HG02763 (cell line): ENCODE measurements around the gene MMD.
"Not testable (repeated sequence)": the region's sequence is repeated elsewhere in the genome, so short reads cannot be mapped to it uniquely, and the experiment has no call there.

Source experiments
- ATAC-seq: cut with Tn5 transposase; IDR thresholded peaks from one replicate; pipeline ENCODE4 v1.9.1; 2021; ENCODE audit warnings: mild to moderate bottlenecking, moderate library complexity; ENCODE audit not compliant: unreplicated experiment

Gene MMD

DNA sequence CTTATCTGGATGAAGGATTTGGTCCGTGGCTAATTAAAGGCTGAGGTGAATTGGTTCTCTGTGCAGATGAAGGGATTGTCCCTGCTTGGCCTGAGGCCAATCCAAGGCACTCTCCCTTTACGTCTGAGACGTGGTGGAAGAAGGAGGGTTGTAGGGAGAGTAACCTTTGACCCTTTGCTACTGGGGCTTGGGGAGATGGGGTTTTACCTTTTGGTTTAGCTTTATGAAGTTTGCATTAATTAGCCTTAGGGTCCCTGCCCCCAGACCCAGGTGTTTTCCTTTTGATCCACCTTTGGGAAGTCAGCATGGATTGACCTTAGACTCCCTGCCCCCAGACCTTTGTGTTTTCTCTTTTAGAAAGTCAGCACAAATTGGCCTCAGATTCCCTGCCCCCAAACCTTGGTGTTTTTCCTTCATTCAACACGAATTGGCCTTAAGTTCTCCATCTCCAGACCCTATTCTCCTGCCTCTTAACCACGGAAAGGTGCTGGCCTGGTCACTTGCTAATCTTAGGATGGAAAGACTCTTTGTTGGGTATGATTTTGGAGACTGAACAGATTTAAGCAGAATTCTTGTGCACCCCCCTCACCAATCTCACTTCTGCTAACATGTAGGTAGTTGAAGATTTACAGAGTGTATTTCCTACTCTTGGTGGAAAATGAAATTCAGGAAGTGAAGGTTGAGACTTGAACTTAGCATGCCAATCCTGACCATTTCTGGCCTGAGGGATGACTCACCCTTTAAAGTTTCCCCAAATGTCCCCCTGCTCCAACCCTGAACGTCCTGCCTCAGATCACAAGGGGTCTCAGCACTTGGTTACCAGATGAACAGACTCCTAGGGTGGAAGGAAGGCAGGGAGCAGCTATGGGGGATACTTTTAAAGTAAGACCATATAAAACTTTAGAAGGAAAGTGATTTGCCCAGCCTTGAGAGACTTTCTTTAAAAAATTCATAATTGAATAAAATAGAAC lies 23.1 kb upstream of the MMD start:
- peak; percentile 74 for ATAC-seq

GRCh38 chr17:55443904-55444303 lies 22.3 kb upstream of the MMD start:
- ATAC-seq, result no peak

- ATAC-seq, result no peak
These were observed 21.5 kb upstream of the MMD start for GRCh38 chr17:55442953-55443683.

GRCh38 chr17:55442462-55442861 lies 20.8 kb upstream of the MMD start:
- no peak for ATAC-seq

DNA sequence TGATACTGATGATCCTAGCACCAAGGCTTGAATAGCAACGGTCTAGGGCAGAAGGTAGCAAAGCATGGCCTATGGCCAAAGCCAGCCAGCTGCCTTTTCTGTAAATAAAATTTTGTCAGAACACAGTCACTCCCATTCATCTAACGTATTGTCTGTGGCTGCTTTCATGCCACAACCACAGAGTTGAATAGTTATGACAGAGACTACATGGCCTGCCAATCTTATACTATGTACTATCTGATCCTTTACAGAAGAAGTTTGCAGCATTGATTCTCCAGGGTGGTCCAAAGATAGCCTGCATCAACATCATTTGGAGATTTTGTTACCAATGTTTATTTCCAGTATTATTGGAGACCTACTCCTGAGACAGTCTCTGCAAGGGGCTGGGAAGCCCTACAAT lies 19.9 kb upstream of the MMD start:
- ATAC-seq, result no peak

GRCh38 chr17:55440391-55440790 lies 18.8 kb upstream of the MMD start:
- ATAC-seq, result no peak

DNA sequence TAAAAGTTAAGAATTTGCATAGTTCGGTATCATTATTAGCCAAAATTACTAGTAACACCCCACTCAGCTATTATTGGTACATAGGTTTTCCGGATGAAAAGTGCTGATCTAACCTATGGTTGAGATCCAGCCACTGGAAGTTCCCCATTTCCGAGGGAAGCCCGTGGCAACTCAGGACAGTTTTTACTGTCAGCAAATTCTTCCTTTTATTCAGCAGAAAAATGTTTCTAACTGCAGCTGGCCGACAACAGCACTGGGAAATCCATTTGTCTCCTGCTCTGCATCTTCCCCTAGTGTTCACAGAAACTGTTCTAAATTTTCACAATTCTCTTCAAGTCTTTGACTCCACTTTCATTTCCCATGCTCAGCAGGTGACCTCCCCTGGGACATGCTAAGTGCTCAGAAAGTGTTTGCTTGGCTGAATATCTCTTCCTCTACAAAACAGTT lies 15.5 kb upstream of the MMD start:
- ATAC-seq, result peak; percentile 74

DNA sequence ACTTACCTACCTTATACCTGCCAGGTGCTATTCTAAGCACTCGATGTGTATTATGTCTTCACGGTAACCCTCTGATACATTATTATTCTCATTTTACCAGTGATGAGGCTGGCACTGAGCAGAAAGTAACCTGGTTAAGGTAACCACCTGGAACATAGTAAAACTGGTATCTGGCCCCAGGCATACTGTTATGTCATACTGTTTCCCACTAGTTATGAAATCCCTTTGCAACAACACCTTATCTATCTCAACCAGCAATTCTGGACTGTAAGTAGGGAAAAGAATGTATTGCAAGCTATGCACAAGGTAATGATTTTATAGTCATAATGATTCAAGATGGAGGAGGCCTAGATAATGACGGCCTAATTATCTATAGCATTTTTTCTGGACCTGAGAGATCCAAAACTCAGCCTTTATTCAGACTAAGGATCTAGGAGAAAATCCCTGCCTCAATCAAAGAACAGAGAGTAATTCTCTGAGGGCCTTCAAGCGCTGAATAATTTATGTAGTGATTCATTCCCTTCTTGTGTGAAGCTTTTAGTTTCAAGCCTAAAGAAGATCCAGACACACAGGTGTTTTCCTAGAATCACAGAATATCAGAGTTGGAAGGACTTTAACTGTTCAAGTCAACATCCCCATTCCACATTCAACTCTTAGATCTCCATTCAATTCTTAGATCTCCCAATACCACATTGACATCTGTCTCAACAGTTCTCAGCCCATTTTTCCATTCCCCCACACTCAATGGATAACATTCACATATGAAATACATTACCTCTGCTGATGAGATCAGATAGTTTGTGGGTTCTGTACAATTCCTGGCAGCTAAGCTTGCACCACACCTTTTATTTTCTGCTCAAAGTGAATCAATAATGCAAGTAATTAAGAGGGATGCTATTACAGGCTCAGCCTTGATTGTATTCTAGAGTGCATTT lies 14.9 kb upstream of the MMD start:
- ATAC-seq, result peak; percentile 7

DNA sequence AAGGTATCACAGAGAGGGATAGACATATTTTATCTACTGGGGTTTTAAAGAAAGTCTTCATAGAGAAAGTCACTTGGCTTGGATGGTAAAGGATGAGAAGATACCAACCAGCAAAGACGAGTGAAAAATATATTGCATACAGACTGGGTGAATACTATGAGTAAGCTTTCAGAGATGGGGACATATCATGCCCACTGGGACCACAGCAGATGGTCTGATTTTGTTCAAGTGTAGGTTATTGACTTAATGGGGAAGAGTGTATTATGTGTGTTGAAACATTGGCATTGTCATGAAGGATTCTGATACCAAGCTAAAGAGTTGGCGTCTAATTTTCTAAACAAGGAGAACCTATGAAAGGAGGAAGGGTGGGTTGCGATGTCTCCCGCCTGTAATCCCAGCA lies 13.8 kb upstream of the MMD start:
- no peak for ATAC-seq

DNA sequence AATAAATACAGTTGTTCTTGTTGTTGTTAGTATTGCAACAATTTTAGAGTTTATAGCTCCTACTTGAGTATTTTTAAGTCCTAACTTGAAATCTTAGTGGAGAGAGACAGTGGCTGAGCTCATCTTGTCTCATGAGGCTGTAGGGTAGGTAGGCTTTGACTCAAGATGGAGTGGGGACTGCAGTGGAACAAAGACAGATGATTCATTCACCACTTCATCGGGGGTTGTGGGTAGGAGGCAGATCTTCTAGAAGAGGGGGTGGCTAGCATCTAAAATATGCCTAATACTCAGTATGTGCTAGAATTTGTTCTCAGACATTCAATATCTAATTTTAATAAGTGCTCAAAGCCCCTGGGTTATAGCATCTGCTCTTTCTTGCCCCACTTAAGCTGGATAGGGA lies 13.1 kb upstream of the MMD start:
- no peak for ATAC-seq

DNA sequence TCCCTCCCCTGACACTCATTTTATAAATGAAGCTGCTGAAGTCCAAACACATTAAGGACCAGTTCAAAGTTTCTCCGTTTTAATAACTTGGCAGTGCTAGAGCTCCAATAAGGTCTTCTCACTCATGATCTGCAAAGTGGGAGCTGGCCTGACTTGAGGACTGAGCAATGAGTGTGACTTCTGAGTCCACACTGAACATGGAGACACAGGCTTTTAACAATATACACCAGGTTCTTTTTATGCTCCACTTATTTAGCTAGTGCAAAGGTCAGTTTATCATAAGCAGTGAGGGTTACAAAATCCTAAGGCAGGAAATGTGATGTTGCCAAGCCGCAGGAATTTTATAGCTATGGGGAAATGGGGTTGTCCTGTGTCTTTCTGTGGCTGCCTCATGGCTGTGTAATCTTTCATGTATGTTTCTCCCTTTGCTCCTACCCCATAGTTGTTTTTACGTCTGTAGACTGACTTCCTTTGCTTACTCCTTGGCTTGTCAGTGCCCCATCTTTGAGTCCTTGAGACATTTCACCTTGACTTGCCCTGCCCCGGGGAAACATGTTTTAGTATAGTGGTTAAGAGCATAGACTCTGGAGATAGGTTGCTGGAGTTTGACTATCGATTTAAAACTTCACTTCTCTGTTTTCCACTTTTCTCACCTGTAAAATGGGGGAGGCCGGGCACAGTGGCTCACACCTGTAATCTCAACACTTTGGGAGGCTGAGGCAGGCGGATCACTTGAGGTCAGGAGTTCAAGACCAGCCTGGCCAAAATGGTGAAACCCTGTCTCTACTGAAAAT lies 12.2 kb upstream of the MMD start:
- no peak for ATAC-seq

GRCh38 chr17:55433029-55433628 lies 11.5 kb upstream of the MMD start:
- no peak for ATAC-seq

GRCh38 chr17:55432358-55433028 lies 10.9 kb upstream of the MMD start:
- no peak for ATAC-seq

- not testable (repeated sequence) for ATAC-seq
These were observed 10.3 kb upstream of the MMD start for GRCh38 chr17:55431914-55432313.

DNA sequence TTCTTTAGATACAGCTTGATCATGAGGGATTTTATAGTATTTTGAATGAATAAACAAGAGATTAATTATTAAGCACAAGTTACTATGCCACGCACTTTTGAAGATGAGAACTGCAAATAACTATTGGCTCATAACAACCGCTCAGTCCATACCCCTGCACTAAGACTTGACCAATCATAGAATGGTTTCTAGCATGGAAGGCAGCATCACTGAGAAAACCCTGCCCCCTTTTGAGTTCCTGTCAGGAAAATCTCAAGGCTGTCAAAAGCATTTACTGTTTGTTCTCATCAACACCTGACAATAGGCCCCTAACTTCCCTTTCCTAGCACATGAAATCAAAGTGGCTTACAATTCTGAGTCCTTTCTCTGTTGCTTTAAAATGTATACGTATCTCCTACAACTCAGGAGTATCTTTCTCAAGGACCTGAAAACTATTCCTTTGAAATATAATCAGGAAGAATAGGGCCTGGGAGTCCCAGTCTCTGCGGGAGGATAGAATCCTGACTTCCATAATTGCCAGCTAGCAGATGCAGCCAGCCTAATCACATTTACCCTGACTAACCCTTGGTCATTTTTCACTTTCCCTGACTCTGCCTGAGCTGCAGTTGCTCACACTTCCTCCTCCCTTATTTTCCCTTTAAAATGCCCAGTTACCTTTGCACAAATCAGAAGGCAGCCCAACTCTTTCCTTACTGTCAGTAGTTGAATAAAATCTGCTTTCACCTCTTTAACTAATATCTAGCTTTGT lies 9.1 kb upstream of the MMD start:
- ATAC-seq, result no peak

- ATAC-seq, result peak; percentile 15
These were observed 5.9 kb upstream of the MMD start for GRCh38 chr17:55427587-55427882.

- peak; percentile 48 for ATAC-seq
These were observed 5.4 kb upstream of the MMD start for GRCh38 chr17:55426851-55427586.
